Parathyroid adenoma (tissue), 2 donors: ENCODE data around the gene PISD.

ENCODE experiments used
- H2AFZ ChIP-seq: fragments of 300-600 bp; sonication (generic); one replicate; pipeline ENCODE4 v1.7.0; 2017; ENCODE audit warnings: antibody characterized with exemption, mild to moderate bottlenecking
- H3K27ac ChIP-seq: fragments of 300-600 bp; sonication (generic); one replicate; pipeline ENCODE4 v1.7.0; 2017
- H3K27me3 ChIP-seq: fragments of 300-600 bp; sonication (generic); one replicate; pipeline ENCODE4 v1.7.0; 2017; ENCODE audit warnings: low read length; ENCODE audit not compliant: control insufficient read depth, insufficient read depth
- H3K36me3 ChIP-seq: fragments of 300-600 bp; sonication (generic); one replicate; pipeline ENCODE4 v1.7.0; 2017; ENCODE audit warnings: low read length; ENCODE audit not compliant: control insufficient read depth, insufficient read depth
- H3K4me1 ChIP-seq: fragments of 300-600 bp; sonication (generic); one replicate; pipeline ENCODE4 v1.7.0; 2017; ENCODE audit warnings: control low read depth
- H3K4me2 ChIP-seq: fragments of 300-600 bp; sonication (generic); one replicate; pipeline ENCODE4 v1.7.0; 2017; ENCODE audit warnings: low read length
- H3K4me3 ChIP-seq: fragments of 300-600 bp; sonication (generic); one replicate; pipeline ENCODE4 v1.7.0; 2017; ENCODE audit warnings: low read depth, low read length
- H3K79me2 ChIP-seq: fragments of 300-600 bp; sonication (generic); one replicate; pipeline ENCODE4 v1.7.0; 2017; ENCODE audit warnings: control low read depth
- H3K9ac ChIP-seq: fragments of 300-600 bp; sonication (generic); one replicate; pipeline ENCODE4 v1.7.0; 2017; ENCODE audit warnings: mild to moderate bottlenecking
- H3K9me3 ChIP-seq: fragments of 300-600 bp; sonication (generic); one replicate; pipeline ENCODE4 v1.7.0; 2017; ENCODE audit warnings: low read length; ENCODE audit not compliant: control insufficient read depth
- TF ChIP-seq, protein P1 (sequence below): fragments of 300-600 bp; sonication (generic); IDR thresholded peaks from one replicate; pipeline ENCODE4 v1.7.0; 2017; ENCODE audit warnings: antibody characterized with exemption, mild to moderate bottlenecking
- donor health status: primary hyperparathyroidism.

Gene PISD

DNA sequence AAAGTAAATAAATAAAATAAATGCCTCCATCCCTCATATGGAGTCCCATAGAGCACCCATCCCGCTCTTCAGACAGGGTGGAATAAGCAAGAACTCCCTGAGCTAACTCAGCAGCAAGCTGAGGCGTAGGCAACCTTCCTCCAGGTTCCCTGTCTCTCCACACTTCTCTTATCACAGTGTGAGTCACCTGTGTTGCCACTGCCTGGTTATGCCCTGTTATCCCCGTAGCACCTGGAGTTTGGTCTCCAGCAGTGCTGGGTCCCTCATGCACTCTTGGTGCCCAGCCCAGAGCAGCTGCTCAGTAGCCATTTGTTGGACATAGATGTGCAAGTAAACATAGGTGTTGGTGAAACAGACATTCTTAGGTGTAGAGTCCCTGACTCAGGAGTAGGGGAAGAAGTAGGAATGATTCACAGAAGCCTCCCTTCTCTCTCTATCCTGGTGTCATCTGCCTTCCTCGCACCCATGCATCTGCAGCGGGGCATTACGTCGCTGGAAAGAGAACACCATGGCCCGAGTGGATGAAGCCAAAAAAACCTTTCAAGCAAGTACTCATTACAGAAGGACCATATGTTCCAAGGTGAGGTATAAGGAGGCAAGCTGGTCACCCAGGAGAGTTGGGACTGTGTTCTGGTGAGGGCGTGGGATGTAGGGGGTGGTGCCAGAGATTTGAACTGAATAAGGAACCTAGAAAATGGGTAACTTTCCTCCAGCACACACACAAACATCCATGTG lies 56.0 kb downstream of the PISD start:
- no peaks in the 10 kb centered on the region for H3K36me3 ChIP-seq
- H3K4me2 ChIP-seq = no peak overlapping the region
- peaks cover 3% of the 10 kb centered on the region for H3K4me1 ChIP-seq
- H3K4me3 ChIP-seq = no peak overlapping the region
- H3K79me2 ChIP-seq = no peaks in the 10 kb centered on the region
- H3K9me3 ChIP-seq = no peaks in the 10 kb centered on the region
- H3K27me3 ChIP-seq = no peaks in the 10 kb centered on the region
- no peak overlapping the region for H2AFZ ChIP-seq
- TF ChIP-seq, protein P1, sequence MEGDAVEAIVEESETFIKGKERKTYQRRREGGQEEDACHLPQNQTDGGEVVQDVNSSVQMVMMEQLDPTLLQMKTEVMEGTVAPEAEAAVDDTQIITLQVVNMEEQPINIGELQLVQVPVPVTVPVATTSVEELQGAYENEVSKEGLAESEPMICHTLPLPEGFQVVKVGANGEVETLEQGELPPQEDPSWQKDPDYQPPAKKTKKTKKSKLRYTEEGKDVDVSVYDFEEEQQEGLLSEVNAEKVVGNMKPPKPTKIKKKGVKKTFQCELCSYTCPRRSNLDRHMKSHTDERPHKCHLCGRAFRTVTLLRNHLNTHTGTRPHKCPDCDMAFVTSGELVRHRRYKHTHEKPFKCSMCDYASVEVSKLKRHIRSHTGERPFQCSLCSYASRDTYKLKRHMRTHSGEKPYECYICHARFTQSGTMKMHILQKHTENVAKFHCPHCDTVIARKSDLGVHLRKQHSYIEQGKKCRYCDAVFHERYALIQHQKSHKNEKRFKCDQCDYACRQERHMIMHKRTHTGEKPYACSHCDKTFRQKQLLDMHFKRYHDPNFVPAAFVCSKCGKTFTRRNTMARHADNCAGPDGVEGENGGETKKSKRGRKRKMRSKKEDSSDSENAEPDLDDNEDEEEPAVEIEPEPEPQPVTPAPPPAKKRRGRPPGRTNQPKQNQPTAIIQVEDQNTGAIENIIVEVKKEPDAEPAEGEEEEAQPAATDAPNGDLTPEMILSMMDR = no peak
- no peak overlapping the region for H3K9ac ChIP-seq
- H3K27ac ChIP-seq = no peak overlapping the region

DNA sequence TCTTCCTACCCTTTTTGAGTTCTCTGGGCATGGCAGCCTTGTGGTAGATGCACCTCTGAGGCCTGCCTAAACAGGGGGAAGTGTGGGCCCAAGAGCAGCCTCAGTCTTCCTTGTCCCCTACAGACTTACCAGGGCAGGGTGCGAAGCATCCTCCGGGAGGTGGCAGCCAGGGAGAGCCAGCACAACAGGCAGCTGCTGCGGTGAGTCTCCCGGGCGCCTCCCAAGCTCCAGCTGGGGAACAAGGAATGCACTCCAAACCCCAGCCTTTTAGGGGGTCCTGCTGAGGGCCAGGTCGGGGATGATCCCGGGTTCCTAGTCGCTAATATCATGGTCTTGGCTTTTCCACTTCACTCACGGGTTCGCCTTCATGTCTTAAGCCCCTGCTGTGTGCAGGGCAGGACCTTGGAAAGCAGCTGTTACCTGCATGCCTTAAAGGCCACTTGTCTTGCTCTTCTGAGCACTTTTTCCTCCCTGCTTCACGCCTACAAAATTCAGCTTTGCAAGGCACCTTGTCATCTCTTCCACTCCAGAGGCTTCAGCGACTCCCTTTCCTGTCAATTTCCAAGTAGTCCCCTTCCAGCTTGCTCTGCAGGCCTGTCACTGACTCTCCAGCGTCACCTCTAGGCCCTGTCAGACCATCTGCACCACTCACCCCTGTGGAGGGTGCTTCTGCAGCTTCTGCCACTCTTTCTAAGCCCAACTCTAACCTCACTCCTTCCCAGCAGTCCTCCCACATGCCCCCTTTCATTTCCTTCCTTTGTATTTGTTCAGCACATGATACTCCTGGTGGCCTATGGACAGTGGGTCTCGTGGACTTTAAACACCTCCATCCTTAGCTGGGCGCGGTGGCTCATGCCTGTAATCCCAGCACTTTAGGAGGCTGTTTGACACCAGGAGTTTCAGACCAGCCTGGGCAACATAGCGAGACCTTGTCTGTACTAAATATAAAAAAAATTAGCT lies 57.0 kb downstream of the PISD start:
- TF ChIP-seq, protein P1 = no peak
- Histone ChIP-seq H3K27ac (no peak overlapping the region), H3K9ac (no peak overlapping the region), H3K4me3 (no peak overlapping the region), H3K4me1 (peaks cover 3% of the 10 kb centered on the region), H3K27me3 (no peaks in the 10 kb centered on the region), H2AFZ (no peak overlapping the region), H3K79me2 (no peaks in the 10 kb centered on the region), H3K4me2 (no peak overlapping the region), H3K9me3 (no peaks in the 10 kb centered on the region), H3K36me3 (no peaks in the 10 kb centered on the region)

DNA sequence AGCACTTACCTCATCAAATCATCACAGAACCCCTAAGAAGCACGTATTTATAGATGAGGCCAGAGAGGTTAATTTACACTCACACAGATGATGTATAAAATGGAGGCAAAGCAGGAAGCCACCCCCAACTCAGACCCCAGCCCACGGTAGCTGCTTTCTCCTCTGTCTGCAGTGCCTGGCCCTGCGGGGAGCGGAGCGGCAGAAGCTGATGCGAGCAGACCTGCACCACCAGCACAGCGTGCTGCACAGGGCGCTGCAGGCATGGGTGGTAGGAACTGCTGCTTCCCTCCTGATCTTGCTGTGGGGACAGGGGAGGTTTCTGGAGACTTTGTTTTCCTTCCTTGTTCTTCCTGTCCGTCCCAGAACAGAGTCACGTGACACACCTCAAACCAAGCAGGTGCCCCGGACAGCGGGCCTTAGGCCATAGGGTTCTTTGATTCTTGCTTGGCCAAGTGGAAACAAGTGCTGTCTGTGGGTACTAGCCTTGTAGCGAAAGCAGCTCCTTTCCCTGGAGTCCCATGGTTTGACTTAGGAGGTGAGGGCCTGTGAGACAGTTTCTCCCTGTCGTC lies 57.8 kb downstream of the PISD start:
- Histone ChIP-seq H3K9ac (no peak overlapping the region), H3K79me2 (no peaks in the 10 kb centered on the region), H3K4me3 (no peak overlapping the region), H3K27me3 (no peaks in the 10 kb centered on the region), H3K36me3 (no peaks in the 10 kb centered on the region), H3K9me3 (no peaks in the 10 kb centered on the region), H3K27ac (no peak overlapping the region), H2AFZ (no peak overlapping the region), H3K4me1 (peaks cover 3% of the 10 kb centered on the region), H3K4me2 (no peak overlapping the region)
- TF ChIP-seq, protein P1 = no peak

DNA sequence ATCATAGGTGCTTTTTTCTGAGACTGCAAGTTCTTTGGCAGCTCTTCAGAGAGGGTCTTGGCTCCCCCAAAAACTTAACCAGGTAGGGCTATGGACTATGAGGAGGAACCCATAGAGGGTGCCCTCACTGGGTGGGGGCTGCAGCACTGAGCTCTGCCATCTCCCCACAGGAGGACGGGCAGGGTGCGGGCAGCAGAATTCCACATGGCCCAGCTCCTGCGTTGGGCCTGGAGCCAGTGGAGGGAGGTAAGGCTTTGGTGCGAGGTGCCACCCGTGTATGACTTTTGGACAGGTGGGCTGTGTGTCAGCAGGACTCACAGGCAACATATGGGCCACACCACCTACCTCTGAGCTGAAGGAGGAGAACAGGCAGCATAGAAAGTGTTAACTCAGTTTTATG lies 58.4 kb downstream of the PISD start:
- Histone ChIP-seq H3K4me1 (peaks cover 3% of the 10 kb centered on the region), H3K9ac (no peak overlapping the region), H2AFZ (no peak overlapping the region), H3K79me2 (no peaks in the 10 kb centered on the region), H3K27ac (no peak overlapping the region), H3K4me3 (no peak overlapping the region), H3K36me3 (no peaks in the 10 kb centered on the region), H3K27me3 (no peaks in the 10 kb centered on the region), H3K9me3 (no peaks in the 10 kb centered on the region), H3K4me2 (no peak overlapping the region)
- TF ChIP-seq, protein P1 = no peak
